Measurements from ENCODE around the gene ZNF433. TPM values are rescaled to one million over a fixed set of nuclear protein-coding genes. Genes with fewer than 3 reads are reported as not detected.
A peak's percentile ranks its signal among the peaks of the same experiment; 100 is the strongest.
"Not testable (repeated sequence)": the region's sequence is repeated elsewhere in the genome, so short reads cannot be mapped to it uniquely, and the experiment has no call there.

Gene ZNF433
- polyA plus RNA-seq (2013, experiment 1 of 2; ENCODE audit: insufficient read length): 3.4 TPM
- 3.0 TPM for polyA plus RNA-seq (2013, experiment 2 of 2; ENCODE audit: insufficient read length)

- DNase-seq: peak; percentile 83
These were observed at the start of gene ZNF433 for GRCh38 chr19:12035220-12036172. Gene ZNF433 (minus strand): TSS chr19:12035679. CDS start chr19:12035539, 140 bp downstream.

- not testable (repeated sequence) for DNase-seq
These were observed 47.9 kb upstream of the ZNF433 start for GRCh38 chr19:12083336-12083735.

- DNase-seq: no peak
These were observed 41.9 kb upstream of the ZNF433 start for GRCh38 chr19:12077375-12077774.

- not testable (repeated sequence) for DNase-seq
These were observed 40.9 kb upstream of the ZNF433 start for GRCh38 chr19:12076331-12076730.

- DNase-seq: no peak
These were observed 40.2 kb upstream of the ZNF433 start for GRCh38 chr19:12075538-12076139.

GRCh38 chr19:12064590-12065538 lies 29.4 kb upstream of the ZNF433 start, which contains the start of gene ZNF844:
Gene ZNF844 (plus strand): TSS chr19:12064731. CDS start chr19:12064874, 143 bp downstream.
- DNase-seq: peak; percentile 78

GRCh38 chr19:12055784-12056183 lies 20.3 kb upstream of the ZNF433 start:
- no peak for DNase-seq

GRCh38 chr19:12052497-12053169 lies 17.2 kb upstream of the ZNF433 start, which contains the start of gene ZNF878:
Gene ZNF878 (minus strand): TSS chr19:12052961. CDS start chr19:12052801, 160 bp downstream.
- peak; percentile 87 for DNase-seq

- peak; percentile 9 for DNase-seq
These were observed 16.6 kb upstream of the ZNF433 start for GRCh38 chr19:12052091-12052496.

- DNase-seq: no peak
These were observed 12.4 kb upstream of the ZNF433 start for GRCh38 chr19:12047868-12048267.

- no peak for DNase-seq
These were observed 8.4 kb upstream of the ZNF433 start for GRCh38 chr19:12043752-12044422.

GRCh38 chr19:12042893-12043292 lies 7.4 kb upstream of the ZNF433 start:
- no peak for DNase-seq

GRCh38 chr19:12034620-12035019 lies 859 bp downstream of the ZNF433 start:
- no peak for DNase-seq

- no peak for DNase-seq
These were observed 1.3 kb downstream of the ZNF433 start for GRCh38 chr19:12034198-12034597.

- DNase-seq: no peak
These were observed 19.7 kb downstream of the ZNF433 start for GRCh38 chr19:12015753-12016116.

- DNase-seq: no peak
These were observed 20.3 kb downstream of the ZNF433 start for GRCh38 chr19:12015015-12015752.

GRCh38 chr19:12000152-12000981 lies 35.1 kb downstream of the ZNF433 start:
- DNase-seq: peak; percentile 13

- peak; percentile 11 for DNase-seq
These were observed 40.3 kb downstream of the ZNF433 start for GRCh38 chr19:11995174-11995573.

- DNase-seq: not testable (repeated sequence)
These were observed 43.6 kb downstream of the ZNF433 start for GRCh38 chr19:11991921-11992320.

Data from fibroblast of skin of abdomen (primary cell).